ENCODE results near the gene DPEP2NB.

DPEP2NB gene, protein sequence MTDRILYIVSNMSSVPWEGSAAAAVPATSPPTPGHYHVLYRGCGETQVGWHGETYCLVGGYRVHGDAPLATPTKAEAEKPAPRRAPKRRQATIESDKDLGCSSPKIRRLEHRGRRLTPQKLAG

GRCh38 chr16:68015681-68016080 is at the start of gene DPEP2NB:
Gene DPEP2NB (minus strand): TSS chr16:68015911. CDS start chr16:68015770, 141 bp downstream.
- DNase-seq (ENCODE audit: low read depth) = no peak
- no peak within 1 kb of the TSS for H3K4me3 ChIP-seq (ENCODE audit: low read length)
- TF ChIP-seq CTCF (conservative IDR thresholded peaks at IDR 0.05; ENCODE audit: low read length) = no peak

DNA sequence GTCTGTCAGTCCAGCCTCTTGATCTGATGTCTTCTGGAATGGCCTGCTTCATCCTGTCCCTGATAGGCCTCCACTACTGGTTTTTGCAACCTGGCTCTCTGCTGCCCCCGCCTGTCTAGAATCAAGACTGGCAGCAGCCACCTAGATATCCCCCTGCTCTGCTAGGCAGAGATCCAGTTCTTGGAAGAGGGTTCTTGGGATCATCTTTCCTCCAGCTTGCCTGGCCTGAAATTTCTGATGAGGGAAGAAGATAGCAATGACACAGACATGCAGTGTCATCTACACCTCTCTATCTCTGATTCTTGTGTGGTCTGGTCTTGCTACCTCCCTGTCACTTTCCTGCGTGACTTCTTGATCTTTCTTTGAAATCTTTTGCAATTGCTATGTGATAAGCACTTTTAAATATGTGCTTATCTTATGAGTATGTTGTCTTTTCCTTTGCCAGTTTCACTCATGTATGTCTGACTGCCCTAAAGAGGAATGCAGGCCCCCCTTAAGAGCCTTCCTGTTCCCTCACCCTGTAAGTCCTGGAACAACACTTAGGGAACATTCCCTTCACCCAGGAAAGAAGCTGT is 49.2 kb upstream of the DPEP2NB start:
- no peak overlapping the region for H3K4me3 ChIP-seq (ENCODE audit: low read length)
- peak; percentile 81 for TF ChIP-seq CTCF (conservative IDR thresholded peaks at IDR 0.05; ENCODE audit: low read length)
- DNase-seq (ENCODE audit: low read depth) = peak; percentile 69

DNA sequence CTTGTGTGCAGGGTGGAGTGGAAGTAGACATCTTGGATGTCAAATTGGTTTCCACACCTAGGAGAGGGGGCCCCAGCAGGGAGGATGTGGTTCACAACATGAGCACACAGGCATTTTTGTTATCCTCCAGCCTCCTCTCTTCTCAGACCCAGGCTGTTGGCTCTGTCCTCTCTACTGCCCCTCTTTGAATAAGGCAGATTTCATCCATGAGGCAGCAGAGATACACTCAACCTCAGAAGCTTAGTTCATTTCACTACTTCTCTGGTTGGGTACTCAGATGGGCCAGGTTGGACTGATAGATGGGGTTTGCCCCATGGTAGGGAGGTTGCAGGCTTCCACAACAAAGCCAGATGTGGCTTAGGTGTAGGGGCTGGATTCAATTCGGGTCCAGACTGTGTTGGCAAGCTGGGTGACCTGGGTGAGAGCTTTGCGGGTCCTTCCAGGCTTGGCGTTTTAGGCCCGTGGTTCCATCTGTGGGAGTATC is 47.2 kb upstream of the DPEP2NB start:
- TF ChIP-seq CTCF (conservative IDR thresholded peaks at IDR 0.05; ENCODE audit: low read length) = no peak
- H3K4me3 ChIP-seq (ENCODE audit: low read length) = no peak overlapping the region
- no peak for DNase-seq (ENCODE audit: low read depth)

DNA sequence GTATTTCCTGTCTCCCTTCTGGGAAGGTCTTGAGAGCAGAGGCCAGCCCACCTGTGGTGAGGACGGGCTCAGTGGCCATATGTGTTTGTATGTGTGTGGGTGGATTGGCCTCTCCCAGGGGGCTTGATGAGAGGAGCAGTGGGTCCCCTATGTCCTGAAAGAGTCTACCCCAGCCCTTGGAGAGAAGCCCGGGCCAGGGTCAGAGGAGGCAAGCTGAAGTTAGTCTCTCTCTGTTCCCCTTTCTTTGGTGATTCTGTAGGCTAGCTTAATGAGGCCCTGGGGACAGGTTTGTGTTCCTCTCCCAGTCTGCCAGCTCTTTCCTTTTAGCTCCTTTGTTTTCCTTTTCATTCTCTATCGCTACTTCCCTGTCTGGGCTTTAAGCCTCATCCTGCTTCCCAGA is 45.7 kb upstream of the DPEP2NB start:
- TF ChIP-seq CTCF (conservative IDR thresholded peaks at IDR 0.05; ENCODE audit: low read length) = no peak
- H3K4me3 ChIP-seq (ENCODE audit: low read length) = no peak overlapping the region
- no peak for DNase-seq (ENCODE audit: low read depth)

DNA sequence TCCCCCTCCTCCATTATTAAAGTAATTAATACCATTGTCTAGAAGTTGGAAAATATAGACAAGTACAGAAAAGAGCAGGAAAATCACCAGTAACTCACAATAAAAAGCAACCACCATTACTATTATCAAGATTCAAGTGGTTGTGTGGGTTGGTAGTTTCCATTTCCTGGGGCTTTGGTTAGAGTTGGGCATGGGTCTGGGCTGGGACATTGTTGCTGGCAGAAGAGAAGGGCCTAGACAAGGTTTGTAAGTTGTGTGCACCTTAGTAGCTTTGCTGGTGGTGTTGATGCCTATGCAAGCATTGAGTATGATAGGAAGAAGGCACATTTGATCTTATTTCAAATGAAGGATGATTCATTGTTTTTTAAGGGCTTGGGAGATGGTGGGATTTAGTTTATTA is 44.1 kb upstream of the DPEP2NB start:
- no peak overlapping the region for H3K4me3 ChIP-seq (ENCODE audit: low read length)
- no peak for TF ChIP-seq CTCF (conservative IDR thresholded peaks at IDR 0.05; ENCODE audit: low read length)

GRCh38 chr16:68055395-68055794 is 39.7 kb upstream of the DPEP2NB start:
- DNase-seq (ENCODE audit: low read depth) = no peak
- no peak for TF ChIP-seq CTCF (conservative IDR thresholded peaks at IDR 0.05; ENCODE audit: low read length)
- no peak overlapping the region for H3K4me3 ChIP-seq (ENCODE audit: low read length)

More for the DNA sequence above, 44.1 kb upstream of the DPEP2NB start:
- no peak for DNase-seq (ENCODE audit: low read depth)

- TF ChIP-seq CTCF (conservative IDR thresholded peaks at IDR 0.05; ENCODE audit: low read length) = no peak
- no peak for DNase-seq (ENCODE audit: low read depth)
- H3K4me3 ChIP-seq (ENCODE audit: low read length) = no peak overlapping the region
Observed at GRCh38 chr16:68049449-68049848, 33.7 kb upstream of the DPEP2NB start.
